Mesodermal cell (in vitro differentiated cells): ENCODE results near the gene SYMPK.

Source experiments
- H3K27ac ChIP-seq: 2 replicates; pipeline ENCODE4 v1.7.0; 2013; ENCODE audit warnings: mild to moderate bottlenecking, low read depth, low read length, moderate library complexity; ENCODE audit not compliant: severe bottlenecking
- H3K36me3 ChIP-seq: 2 replicates; pipeline ENCODE4 v1.7.1; 2013; ENCODE audit warnings: mild to moderate bottlenecking, low read length, moderate library complexity; ENCODE audit not compliant: control insufficient read depth, insufficient read depth
- H3K4me1 ChIP-seq: one replicate; pipeline ENCODE4 v1.7.1; 2013; ENCODE audit warnings: mild to moderate bottlenecking, low read length; ENCODE audit not compliant: insufficient read depth, control insufficient read depth, poor library complexity, severe bottlenecking
- H3K4me3 ChIP-seq: 2 replicates; pipeline ENCODE4 v1.7.0; 2013; ENCODE audit warnings: low read length, control low read depth, mild to moderate bottlenecking; ENCODE audit not compliant: insufficient read depth, poor library complexity, severe bottlenecking; ENCODE audit errors: extremely low read depth
- H3K9me3 ChIP-seq: 2 replicates; pipeline ENCODE4 v1.7.1; 2013; ENCODE audit warnings: mild to moderate bottlenecking, low read length, moderate library complexity; ENCODE audit not compliant: control insufficient read depth
- WGBS, 2 experiments: methylation state at CpG; one replicate each; pipeline ENCODE4 v1.1.5; 2013; ENCODE audit warnings: missing lambda C conversion rate in 2 of 2; ENCODE audit not compliant: insufficient coverage in 2 of 2; 5-methylcytosine and 5-hydroxymethylcytosine counted together

Gene SYMPK

DNA sequence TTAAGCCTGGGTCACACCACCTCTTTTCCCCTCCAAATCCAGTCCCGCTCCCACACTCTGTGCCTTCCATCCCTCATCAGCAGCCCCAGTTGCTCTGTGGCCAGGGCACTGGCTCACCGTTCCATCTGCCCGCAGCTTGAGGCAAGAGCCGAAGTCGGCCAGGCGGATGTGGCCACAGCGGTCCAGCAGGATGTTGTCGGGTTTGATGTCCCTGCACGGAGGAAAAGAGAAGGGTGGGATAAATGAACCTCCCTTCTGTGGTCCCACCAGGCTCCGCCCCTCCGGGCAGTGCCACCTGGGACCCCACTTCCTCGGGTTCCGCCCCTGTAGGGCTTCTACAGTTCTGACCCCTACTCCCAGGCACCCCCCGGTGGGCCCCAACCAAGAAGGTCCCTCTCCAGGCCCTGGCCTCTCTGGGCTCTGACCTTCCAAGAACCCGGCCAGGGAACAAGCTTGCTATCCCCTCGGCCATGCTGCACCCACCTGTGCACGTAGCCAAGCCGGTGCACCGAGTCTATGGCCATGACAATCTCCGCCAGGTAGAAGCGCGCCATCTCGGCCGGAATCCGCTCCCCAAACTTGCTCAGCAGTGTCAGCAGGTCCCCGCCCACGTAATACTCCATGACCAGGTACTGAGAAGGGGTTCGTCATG, 84.8 kb downstream of the SYMPK start:
- Histone ChIP-seq H3K4me3 (no peak overlapping the region), H3K27ac (no peak overlapping the region), H3K4me1 (peaks cover 37% of the 10 kb centered on the region), H3K36me3 (peaks cover 43% of the 10 kb centered on the region), H3K9me3 (no peaks in the 10 kb centered on the region)
- 97 to 98% methylated on average over 19 to 26 of the region's 28 CpGs for WGBS, 2 experiments

DNA sequence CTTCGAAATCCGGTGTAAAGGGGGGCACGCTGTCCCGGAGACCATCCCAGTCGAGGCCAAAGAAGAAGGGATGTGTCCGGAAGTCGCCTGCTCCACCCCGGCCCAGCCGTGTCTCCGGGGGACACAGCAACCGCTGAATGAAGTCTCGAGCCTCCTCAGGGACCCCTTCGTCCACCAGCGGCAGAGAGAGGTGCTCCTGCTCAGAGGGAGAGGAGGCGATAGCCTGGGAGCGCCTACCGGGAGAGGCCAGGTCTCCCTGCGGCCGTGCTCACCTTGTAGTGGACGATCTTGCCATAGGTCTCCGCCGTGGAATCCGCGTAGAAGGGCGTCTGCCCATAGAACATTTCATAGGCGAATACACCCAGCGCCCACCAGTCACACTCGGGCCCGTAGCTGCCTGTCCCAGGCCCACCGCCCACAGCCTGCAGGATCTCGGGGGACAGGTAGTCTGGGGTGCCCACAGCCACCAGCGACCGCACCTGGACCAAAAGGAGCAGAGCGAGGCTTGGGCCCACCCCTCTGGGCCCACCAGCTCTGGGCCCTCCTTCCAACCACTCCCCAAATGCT, 85.5 kb downstream of the SYMPK start:
- Histone ChIP-seq H3K9me3 (no peaks in the 10 kb centered on the region), H3K4me3 (no peak overlapping the region), H3K27ac (no peak overlapping the region), H3K4me1 (peaks cover 32% of the 10 kb centered on the region), H3K36me3 (peaks cover 50% of the 10 kb centered on the region)
- WGBS, 2 experiments: 96 to 97% methylated on average over 25 to 34 of the region's 34 CpGs

DNA sequence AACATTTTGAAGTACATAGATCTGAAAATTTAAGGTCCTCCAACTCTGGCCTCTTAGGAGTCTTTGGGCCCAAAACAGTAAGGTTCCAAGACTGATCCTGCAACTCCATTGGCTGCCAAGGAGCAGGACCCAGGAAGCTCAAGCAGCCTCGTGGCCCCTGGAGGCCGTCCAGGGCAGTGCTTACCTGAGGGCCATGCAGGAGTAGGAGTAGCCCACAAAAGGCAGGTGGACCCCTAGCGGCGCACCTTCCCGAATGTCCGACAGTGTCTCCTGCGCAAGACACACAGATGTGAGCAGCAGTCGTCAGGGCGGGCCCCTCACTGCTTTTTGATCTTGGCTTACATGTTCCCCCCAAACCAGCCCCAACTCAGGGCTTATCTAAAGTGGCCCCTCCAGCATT, 88.2 kb downstream of the SYMPK start:
- Histone ChIP-seq H3K4me3 (no peak overlapping the region), H3K36me3 (peaks cover 58% of the 10 kb centered on the region)
- WGBS, 2 experiments: 93 to 94% methylated on average over 9 of the region's 9 CpGs

DNA sequence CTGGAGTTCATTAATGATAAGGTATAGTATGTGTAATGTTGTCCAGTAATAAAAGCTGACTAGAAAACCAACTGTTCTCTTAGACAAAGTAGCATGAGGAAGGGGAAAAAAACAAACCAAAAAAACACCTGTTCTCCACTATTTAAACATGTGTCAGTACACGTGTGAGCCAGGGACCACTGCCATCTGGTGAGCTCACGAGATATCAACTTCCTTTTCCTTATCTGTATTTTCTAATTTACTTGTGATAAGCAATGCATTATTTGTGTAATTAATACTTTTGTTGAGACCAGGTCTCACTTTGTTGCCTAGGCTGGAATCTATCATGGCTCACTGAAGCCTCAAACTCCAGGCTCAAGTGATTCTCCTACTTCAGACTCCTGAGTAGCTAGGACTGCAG, 89.6 kb downstream of the SYMPK start:
- WGBS, 2 experiments: no CpG with 5 or more reads among the region's 2 CpGs
- H3K36me3 ChIP-seq: peaks cover 52% of the 10 kb centered on the region

More for the DNA sequence above, 88.2 kb downstream of the SYMPK start:
- H3K4me1 ChIP-seq: peaks cover 16% of the 10 kb centered on the region
- H3K27ac ChIP-seq: no peak overlapping the region
- H3K9me3 ChIP-seq: no peaks in the 10 kb centered on the region

DNA sequence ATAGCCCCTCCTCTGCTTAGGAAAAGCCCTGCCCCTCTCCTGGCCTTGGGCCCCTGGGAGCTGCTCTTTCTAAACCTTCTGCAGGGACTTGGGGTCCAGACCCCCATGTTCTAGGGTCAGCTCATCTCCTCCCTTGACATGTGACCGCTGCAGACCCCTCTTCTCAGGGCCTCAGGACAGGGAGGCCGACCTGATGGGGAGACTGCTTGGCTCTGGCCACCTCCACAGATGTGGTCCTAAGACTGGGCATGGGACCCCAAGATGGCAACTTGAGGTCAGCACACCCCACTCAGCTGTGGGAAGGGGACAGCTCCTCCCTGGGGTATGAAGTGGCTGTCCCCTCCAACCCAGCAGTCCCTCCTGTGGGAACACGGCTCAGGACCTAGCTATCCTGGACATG, 90.0 kb downstream of the SYMPK start:
- Histone ChIP-seq H3K4me1 (peaks cover 10% of the 10 kb centered on the region), H3K27ac (no peak overlapping the region), H3K9me3 (no peaks in the 10 kb centered on the region), H3K4me3 (no peak overlapping the region), H3K36me3 (peaks cover 47% of the 10 kb centered on the region)
- 80 to 94% methylated on average over 1 to 3 of the region's 3 CpGs for WGBS, 2 experiments

More for the DNA sequence above, 89.6 kb downstream of the SYMPK start:
- peaks cover 10% of the 10 kb centered on the region for H3K4me1 ChIP-seq
- no peak overlapping the region for H3K27ac ChIP-seq
- no peaks in the 10 kb centered on the region for H3K9me3 ChIP-seq
- H3K4me3 ChIP-seq: no peak overlapping the region

DNA sequence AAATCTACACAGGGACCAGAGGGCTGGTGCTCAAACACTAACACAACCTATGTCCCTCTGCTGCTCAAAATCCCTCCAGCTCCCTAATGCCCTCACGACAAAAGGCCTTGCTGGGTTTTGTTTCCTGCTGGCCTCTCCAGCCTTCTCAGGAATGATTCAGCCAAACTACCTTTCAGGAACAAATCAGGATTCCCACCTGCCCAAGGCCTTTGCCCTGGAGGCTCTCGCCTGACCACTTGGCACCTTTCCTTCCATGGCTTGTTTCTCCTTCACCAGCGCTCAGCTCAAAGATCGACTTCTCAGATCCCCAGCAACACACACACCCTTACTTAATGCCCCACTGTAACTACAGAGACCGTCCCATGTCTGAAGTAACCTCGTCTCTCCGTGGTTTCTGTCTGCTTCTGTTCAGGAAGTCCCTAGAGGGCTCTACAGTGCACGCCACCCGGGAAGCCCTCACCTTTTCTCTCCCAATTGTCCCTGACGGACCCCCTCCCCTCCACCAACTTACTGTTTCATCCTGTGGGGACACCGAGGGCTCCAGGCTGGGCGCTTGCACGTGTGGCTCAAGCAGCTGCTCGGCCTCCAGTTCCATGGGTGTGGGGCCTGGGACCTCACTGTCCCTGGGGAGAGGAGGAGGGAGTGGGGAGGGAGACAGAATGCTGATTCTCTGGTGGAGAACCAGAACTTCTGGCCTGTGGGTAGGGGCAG, 90.7 kb downstream of the SYMPK start:
- Histone ChIP-seq H3K4me1 (peaks cover 10% of the 10 kb centered on the region), H3K27ac (no peak overlapping the region), H3K36me3 (peaks cover 41% of the 10 kb centered on the region), H3K9me3 (no peaks in the 10 kb centered on the region), H3K4me3 (no peak overlapping the region)
- WGBS, 2 experiments: 87 to 88% methylated on average over 8 to 12 of the region's 14 CpGs

DNA sequence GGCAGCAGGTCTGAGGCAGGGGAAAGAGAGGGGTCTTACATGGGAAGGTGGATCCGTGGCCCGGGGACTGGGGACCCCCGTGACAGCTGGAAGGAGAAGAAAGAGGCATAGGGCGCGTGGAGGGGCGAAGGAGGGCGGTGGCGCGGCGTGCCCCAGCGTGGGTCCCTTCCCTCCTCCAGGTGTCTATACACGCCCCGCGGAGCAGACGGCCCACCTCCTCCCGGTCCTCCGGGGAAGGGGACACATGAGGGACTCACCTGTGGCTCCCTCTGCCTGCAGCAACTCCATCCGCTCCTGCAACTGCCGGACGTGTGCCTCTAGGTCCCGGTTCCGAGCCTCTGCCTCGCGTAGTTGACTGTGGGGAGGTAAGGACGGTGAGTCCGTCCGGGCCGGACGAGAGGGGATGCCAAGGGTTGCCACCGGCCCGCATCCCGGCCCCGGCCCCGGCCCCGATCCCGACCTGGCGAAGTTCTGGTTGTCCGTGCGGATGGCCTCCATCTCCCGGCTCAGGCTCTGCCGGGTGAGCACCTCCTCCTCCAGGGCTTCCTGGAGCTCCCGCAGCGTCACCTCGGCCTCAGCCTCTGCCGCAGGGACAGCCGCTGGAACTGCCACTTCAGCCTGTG, 91.5 kb downstream of the SYMPK start:
- peak overlapping the region; percentile 80 for H3K4me3 ChIP-seq
- WGBS, 2 experiments: 89 to 91% methylated on average over 33 to 43 of the region's 46 CpGs
- H3K27ac ChIP-seq: peak overlapping the region; percentile 23
- peaks cover 15% of the 10 kb centered on the region for H3K4me1 ChIP-seq
- H3K36me3 ChIP-seq: peaks cover 36% of the 10 kb centered on the region
- H3K9me3 ChIP-seq: no peaks in the 10 kb centered on the region

DNA sequence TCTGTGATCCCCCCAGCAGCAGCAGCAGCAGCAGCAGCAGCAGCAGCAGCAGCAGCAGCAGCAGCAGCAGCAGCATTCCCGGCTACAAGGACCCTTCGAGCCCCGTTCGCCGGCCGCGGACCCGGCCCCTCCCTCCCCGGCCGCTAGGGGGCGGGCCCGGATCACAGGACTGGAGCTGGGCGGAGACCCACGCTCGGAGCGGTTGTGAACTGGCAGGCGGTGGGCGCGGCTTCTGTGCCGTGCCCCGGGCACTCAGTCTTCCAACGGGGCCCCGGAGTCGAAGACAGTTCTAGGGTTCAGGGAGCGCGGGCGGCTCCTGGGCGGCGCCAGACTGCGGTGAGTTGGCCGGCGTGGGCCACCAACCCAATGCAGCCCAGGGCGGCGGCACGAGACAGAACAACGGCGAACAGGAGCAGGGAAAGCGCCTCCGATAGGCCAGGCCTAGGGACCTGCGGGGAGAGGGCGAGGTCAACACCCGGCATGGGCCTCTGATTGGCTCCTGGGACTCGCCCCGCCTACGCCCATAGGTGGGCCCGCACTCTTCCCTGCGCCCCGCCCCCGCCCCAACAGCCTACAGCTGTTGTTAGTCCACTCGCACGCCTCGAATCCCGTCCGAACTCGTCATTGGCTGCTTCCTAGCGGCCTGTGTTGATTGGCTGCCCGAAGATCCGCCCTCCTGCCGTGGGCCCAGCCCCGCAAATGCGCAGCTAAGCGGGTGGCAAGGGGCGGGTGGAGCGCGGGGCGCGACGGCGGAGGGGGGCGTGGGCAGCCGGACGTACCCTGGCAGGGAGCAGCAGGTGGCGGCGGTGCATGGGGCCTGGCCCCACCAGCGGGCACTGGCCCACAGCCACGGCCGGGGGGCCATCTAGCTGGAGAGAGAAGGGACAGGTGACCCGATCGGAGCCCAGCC, 92.5 kb downstream of the SYMPK start:
- WGBS, 2 experiments: 1% methylated on average over 57 to 79 of the region's 79 CpGs
- H3K27ac ChIP-seq: peak overlapping the region; percentile 94

DNA sequence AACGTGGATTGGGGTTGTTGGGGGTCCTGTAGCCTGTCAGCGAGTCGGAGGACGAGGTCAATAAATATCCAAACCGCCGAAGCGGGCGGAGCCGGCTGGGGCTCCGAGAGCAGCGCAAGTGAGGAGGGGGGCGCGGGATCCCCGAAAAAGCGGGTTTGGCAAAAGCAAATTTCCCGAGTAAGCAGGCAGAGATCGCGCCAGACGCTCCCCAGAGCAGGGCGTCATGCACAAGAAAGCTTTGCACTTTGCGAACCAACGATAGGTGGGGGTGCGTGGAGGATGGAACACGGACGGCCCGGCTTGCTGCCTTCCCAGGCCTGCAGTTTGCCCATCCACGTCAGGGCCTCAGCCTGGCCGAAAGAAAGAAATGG, 93.1 kb downstream of the SYMPK start:
- H3K27ac ChIP-seq: peak overlapping the region; percentile 94
- H3K4me3 ChIP-seq: peak overlapping the region; percentile 80
- WGBS, 2 experiments: 0 to 1% methylated on average over 27 to 28 of the region's 28 CpGs
- no peaks in the 10 kb centered on the region for H3K9me3 ChIP-seq
- peaks cover 32% of the 10 kb centered on the region for H3K4me1 ChIP-seq
- peaks cover 31% of the 10 kb centered on the region for H3K36me3 ChIP-seq

More for the DNA sequence above, 92.5 kb downstream of the SYMPK start:
- Histone ChIP-seq H3K4me1 (peaks cover 25% of the 10 kb centered on the region), H3K36me3 (peaks cover 37% of the 10 kb centered on the region), H3K4me3 (peak overlapping the region; percentile 80), H3K9me3 (no peaks in the 10 kb centered on the region)
